HG03025 (cell line): ENCODE results near the gene ANG.
"Not testable (repeated sequence)": the region's sequence is repeated elsewhere in the genome, so short reads cannot be mapped to it uniquely, and the experiment has no call there.

ENCODE experiments used
- ATAC-seq: cut with Tn5 transposase; IDR thresholded peaks from one replicate; pipeline ENCODE4 v1.9.1; 2021; ENCODE audit warnings: mild to moderate bottlenecking, moderate library complexity; ENCODE audit not compliant: unreplicated experiment, low FRiP score

ANG gene

DNA sequence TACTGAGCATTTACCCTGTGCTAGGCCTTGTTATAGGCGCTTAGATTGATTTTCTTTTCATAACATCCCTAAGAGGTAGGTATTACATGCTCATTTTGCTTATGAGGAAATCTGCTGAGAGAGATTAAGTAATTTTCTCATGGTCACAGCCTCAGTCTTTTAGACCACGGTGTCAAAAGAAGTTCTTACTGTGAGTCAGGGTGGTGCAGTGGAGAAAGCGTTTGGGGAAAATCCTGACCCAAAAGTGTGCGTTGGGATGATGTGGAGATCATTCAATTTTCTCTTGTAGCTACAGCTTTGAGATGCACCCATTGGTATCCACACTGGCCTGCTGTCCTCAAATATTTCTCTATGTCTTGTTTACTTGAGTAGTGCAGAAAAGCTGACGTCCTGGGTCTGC, 8.2 kb downstream of the ANG start:
- ATAC-seq: no peak

GRCh38 chr14:20697273-20698017, 8.9 kb downstream of the ANG start:
- no peak for ATAC-seq

DNA sequence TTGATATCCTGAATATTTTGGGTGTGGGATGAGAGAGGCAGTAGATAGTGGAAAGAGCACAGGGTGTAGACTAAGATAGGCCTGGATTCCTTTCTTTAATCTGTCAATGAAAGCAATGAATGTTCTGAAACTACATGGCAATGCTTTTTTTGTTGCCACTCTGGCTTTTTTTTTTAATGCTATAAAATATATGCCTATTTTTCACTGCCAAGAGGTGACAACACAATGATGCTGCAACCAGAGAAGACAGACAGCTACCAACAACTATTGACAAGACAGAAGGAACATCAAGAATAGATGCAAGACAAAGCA, 9.4 kb downstream of the ANG start:
- ATAC-seq: no peak

DNA sequence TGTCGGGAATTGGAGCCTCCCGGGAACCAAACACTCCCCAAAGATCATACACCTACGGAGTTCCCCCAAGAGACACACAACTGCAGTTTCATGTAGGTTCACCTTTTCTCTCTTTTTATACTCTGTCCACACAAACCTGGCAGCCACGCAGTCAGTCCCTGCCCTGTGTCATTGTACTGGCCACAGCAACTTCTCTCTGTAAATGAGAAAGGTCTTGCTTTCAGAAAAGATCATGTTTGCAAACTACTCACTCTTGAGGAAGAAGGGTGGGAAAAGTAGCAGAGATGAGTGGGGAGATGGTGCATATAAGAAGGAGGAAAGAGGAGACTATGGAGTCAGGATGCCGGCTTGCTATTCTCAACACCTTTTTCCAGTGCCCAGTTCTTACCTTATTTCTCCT, 10.4 kb downstream of the ANG start:
- no peak for ATAC-seq

DNA sequence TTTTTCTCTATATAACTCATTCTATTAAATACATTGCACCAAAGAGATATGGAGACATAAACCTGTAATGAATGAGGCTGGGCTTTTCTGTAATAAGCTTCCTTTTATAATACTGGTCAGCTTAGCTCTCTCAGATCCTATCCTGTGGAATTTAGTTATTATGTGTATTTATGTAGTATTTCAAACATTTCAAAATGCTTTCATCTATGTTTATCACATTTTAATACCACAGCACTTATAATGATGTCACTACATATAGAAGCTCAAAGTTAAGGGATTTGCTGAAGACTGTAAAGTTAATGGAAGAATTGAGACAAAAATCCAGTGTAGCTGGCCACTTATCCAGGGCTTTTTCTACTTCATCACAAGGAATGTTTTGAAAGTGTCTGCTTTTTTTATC, 11.4 kb downstream of the ANG start:
- no peak for ATAC-seq

DNA sequence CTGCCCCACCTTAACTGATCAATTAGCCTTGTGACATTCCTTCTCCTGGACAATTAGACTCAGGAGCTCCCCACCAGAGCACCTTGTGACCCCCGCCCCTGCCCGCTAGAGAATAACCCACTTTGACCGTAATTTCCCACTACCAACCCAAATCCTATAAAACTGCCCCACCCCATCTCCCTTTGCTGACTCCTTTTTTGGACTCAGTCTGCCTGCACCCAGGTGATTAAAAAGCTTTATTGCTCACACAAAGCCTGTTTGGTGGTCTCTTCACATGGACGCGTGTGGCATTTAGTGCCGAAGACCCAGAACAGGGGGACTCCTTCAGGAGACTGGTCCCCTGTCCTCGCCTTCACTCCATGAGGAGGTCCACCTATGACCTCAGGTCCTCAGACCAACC, 12.4 kb downstream of the ANG start:
- ATAC-seq: not testable (repeated sequence)

- ATAC-seq: no peak
Measured at GRCh38 chr14:20706657-20707355, 18.2 kb downstream of the ANG start.

- no peak for ATAC-seq
Measured at GRCh38 chr14:20707622-20708021, 19.1 kb downstream of the ANG start.

GRCh38 chr14:20711261-20711660, 22.7 kb downstream of the ANG start:
- ATAC-seq: no peak

- no peak for ATAC-seq
Measured at GRCh38 chr14:20711685-20712084, 23.1 kb downstream of the ANG start.

- no peak for ATAC-seq
Measured at GRCh38 chr14:20712904-20713303, 24.3 kb downstream of the ANG start.

DNA sequence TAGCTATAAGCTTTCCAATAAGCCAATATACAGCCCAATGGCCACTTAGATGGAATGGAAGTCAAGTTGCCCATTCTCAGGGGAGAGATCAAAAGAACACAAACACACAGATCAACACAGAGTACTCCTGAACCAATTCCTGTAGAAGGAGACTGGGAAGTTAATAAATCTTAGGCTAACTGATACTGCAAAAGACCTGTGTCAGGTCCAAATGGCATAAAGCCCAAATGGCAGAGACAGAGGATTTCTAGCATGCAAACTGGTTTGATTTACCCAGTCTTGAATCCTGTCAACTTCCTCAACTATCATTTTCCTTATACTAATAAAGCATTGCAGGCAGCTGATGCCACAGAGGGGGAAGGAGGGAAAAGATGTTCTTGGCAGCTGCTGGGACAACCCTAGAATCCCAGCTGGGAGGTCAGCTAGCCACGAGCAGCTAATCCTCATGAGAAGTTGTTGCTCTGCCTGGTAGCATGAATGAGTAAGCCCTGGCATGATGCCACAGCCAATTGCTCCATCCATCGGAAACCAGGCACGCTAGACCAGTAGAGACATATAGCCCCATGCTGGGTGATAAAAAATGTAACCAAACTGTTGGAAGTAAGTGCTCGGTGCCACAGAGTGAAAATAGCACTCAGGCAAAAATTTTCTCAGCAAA, 26.2 kb downstream of the ANG start:
- ATAC-seq: no peak

DNA sequence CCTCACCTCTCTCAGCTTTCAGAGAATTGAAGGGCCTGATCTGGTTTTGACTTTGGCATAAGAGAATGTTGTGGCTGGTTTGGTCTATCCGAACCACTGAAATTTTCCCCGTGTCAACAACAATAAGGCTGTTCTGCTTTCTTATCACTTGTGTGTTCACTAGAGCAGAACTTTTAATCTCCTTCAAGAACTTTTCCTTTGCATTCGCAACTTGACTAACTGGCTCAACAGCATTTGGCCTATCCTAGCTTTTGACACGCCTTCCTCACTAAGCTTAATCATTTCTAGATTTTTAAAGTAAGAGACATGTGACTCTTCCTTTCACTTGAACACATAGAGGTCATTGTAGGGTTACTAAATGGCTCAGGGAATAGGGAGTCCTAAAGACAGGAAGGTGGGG, 31.2 kb downstream of the ANG start:
- no peak for ATAC-seq

DNA sequence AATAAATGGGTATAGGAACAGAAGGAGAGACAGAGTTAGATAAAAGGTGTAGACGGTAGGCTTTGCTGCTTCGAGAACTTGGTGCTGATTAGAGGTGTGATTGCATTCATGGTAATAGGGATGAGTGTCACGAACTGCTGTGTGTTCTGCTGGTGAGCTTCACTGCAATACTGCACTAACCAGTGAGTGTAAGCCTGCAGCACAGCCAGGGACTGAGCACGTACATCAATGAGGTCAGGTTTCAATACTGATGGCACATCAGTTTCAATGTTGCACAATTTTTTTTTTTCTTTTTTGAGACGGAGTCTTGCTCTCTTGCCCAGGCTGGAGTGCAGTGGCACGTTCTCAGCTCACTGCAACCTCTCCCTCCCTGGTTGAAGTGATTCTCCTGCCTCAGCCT, 32.2 kb downstream of the ANG start:
- ATAC-seq: no peak

DNA sequence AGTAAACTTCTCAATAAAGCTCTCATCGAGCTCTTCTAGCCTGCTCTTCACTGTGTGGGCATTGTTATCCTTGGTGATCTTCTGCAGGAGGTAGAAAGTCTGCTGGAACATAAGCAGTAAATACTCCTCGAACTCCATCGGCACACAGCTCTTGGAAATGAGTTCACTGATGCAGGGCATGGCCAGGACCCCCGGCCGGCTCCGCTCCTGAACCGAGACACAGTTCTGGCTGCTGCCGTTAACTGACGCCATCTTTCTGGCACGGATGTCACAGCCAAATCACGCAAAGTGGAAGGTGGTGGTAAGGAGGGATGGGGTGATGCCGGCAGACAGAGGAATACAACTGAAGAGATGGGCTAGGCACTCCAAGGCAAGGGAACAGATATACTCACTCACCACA, 33.5 kb downstream of the ANG start:
- no peak for ATAC-seq

DNA sequence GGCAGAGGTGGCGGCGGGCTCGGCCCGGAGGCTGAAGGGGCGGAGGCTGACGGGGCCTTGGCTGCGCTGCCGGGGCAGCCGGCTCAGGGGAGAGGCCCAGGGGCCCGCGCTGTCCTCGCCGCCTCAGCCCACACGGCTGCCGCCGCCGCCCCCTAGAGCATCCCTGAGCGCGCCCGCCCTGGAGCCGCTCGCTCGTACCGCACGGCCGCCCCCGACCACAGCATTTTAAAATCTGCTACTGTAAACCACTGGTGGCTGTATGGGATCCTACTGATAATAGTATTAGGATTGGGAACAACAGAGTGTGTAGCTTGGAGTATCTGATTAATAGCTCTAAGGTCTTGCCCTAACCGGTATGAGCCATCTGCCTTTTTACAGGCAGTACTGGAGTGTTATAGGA, 34.9 kb downstream of the ANG start:
- no peak for ATAC-seq

- ATAC-seq: not testable (repeated sequence)
Measured at GRCh38 chr14:20726121-20726520, 37.6 kb downstream of the ANG start.

DNA sequence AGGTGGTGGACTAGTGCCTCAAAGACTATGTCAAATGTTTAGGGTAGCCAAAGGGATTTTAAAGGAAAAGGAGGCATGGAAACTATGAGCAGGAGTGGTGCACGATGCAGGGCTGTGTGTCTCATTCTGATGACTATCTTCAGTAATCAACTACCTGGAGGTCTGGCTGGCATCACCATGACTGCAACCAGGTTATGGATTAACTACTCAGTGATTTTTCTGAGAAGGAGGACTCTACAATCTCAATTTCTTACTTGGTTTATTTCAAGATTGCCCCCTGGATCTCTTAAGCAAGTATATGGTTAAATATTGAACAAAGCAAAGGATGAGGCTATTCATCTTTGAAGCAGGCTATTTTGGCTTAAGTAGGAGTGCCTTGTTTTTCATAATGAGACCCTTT, 38.0 kb downstream of the ANG start:
- no peak for ATAC-seq

- ATAC-seq: no peak
Measured at GRCh38 chr14:20730891-20731290, 42.3 kb downstream of the ANG start.

DNA sequence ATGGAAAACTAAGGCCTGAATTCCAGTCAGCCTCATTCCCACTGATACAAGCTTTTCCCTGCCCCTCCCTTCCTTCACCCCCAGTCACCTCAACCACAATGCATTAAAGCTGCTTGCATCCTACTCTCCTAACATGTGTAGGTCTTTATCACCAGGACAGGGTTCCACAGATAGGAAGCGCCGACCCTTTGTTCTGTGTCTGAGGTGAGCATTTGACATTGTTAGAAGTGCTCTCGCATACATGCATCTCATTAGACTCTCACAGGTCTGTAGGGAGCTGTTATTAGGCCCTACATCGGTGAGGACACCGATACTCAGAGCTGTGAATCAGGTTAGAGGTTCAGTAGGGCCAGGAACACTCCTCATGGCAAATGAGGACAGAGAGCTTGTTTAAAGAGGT, 43.9 kb downstream of the ANG start:
- no peak for ATAC-seq

DNA sequence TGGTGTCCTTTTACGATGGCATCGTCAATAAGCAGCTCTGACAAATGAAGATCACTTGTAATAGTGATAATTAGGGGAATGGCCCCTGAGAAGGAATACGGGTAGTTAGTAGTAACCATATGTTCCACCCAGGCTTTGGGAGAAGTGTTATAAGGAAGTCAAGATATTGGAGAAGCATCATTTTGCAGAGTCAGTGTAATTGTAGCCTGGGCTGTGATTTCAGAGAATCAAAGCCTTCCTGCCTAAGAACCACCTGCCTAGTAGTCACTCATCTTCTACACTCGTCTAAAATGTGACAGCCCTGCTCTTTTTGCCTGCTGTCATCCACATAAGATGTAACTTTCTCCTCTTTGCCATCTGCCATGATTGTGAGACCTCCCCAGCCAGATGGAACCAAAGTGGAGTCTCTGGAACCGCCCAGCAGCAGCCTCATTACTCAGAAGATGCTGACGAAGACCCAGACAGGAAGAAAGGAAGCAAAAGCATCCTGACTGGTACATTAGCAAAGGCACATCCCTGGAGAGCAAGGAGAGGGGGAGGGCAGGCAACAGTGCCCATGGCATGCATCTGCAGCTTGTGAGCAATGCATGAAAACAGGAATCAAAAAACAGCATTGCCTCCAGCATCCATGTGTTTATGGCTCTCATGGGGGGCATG, 44.5 kb downstream of the ANG start:
- ATAC-seq: no peak
